HepG2 (cell line): ENCODE measurements around the gene PLEKHO1. TPM values are rescaled to one million over a fixed set of nuclear protein-coding genes. Genes with fewer than 3 reads are reported as not detected.

Experiments used
- ATAC-seq: fragments of 200-7000 bp; cut with Tn5 transposase; 3 replicates; pipeline ENCODE4 v1.9.1; 2020; ENCODE audit warnings: mild to moderate bottlenecking, moderate library complexity
- BruUV-seq: library from RNA; stranded (reverse); fragments of 400-500 nt; replicated peaks from 2 replicates; lab custom pipeline; 2021; lab: Mats Ljungman, UMichigan
- CTCF ChIA-PET: fragments of 300-600 bp; formaldehyde crosslinking; extraction: SDS; loops from one replicate; lab custom pipeline; 2021; ENCODE audit warnings: low total read pairs, inconsistent platforms, low intra/inter-chr PET ratio; lab: Yijun Ruan, JAX
- POLR2A ChIA-PET: fragments of 350-600 bp; sonication (Branson Sonifier 250); formaldehyde crosslinking; loops from one replicate; lab custom pipeline; 2020; ENCODE audit warnings: antibody characterized with exemption, inconsistent platforms; lab: Yijun Ruan, JAX
- DNase-seq: peaks from one replicate; pipeline ENCODE4 v3.0.0-alpha.2; 2015; ENCODE audit warnings: low spot score
- FAIRE-seq: peaks from 3 replicates; lab custom pipeline; 2011; peaks lifted over from hg19 to GRCh38; lab: Jason Lieb, UNC
- H2AFZ ChIP-seq: one replicate; pipeline ENCODE4 v1.6.1; 2011; ENCODE audit warnings: low read length, inconsistent platforms
- H3K27ac ChIP-seq: fragments of 300-600 bp; 3 replicates; pipeline ENCODE4 v1.8.0; 2011; ENCODE audit warnings: mixed run types, mild to moderate bottlenecking, mixed read lengths, low read length, inconsistent platforms; ENCODE audit not compliant: insufficient read depth; ENCODE audit errors: extremely low read length
- H3K27me3 ChIP-seq, 2 experiments: fragments of 200-600 bp in 1 of 2; 2 replicates in 1 of 2; 3 replicates in 1 of 2; pipeline versions ENCODE4 v1.6.0 to v1.8.0; 2011; ENCODE audit warnings: low read length in 2 of 2, mild to moderate bottlenecking in 2 of 2, moderate library complexity in 2 of 2, inconsistent platforms in 1 of 2; ENCODE audit not compliant: insufficient read depth in 2 of 2, control insufficient read depth in 1 of 2
- H3K36me3 ChIP-seq, 2 experiments: fragments of 200-600 bp in 1 of 2; replicated peaks in 1 of 2; 2 replicates in 1 of 2; 3 replicates in 1 of 2; pipeline versions ENCODE4 v1.5.1 to v1.8.0; 2011; ENCODE audit warnings: low read length in 2 of 2, inconsistent platforms in 1 of 2; ENCODE audit not compliant: insufficient read depth in 2 of 2, control insufficient read depth in 1 of 2
- H3K4me1 ChIP-seq: 2 replicates; pipeline ENCODE4 v1.5.1; 2012; ENCODE audit warnings: low read length, inconsistent platforms; ENCODE audit not compliant: insufficient read depth
- H3K4me2 ChIP-seq: 2 replicates; pipeline ENCODE4 v1.6.0; 2011; ENCODE audit warnings: low read depth, low read length, inconsistent platforms
- H3K4me3 ChIP-seq, 3 experiments: fragments of 200-600 bp in 1 of 3; sonication (generic), shearing (Covaris generic) in 1 of 3; replicated peaks in 1 of 3; 2 replicates each; pipeline ENCODE4 v1.5.1; 2011 to 2016; ENCODE audit warnings: low read length in 3 of 3, inconsistent platforms in 2 of 3, low read depth in 2 of 3, mild to moderate bottlenecking in 2 of 3, control low read depth in 1 of 3, mixed read lengths in 1 of 3; ENCODE audit not compliant: insufficient read depth in 1 of 3
- H3K79me2 ChIP-seq: one replicate; pipeline ENCODE4 v1.6.1; 2011; ENCODE audit warnings: low read length, inconsistent platforms; ENCODE audit not compliant: insufficient read depth
- H3K9ac ChIP-seq: 2 replicates; pipeline ENCODE4 v1.6.0; 2011; ENCODE audit warnings: mild to moderate bottlenecking, low read depth, low read length, inconsistent platforms; ENCODE audit not compliant: insufficient read depth
- H3K9me3 ChIP-seq: 2 replicates; pipeline ENCODE4 v1.5.1; 2012; ENCODE audit warnings: mild to moderate bottlenecking, low read length
- H4K20me1 ChIP-seq: 2 replicates; pipeline ENCODE4 v1.6.0; 2011; ENCODE audit warnings: inconsistent platforms, mild to moderate bottlenecking, low read length, moderate library complexity; ENCODE audit not compliant: insufficient read depth
- JUNB ChIP-seq: sonication (generic); formaldehyde crosslinking; IDR thresholded peaks from 2 replicates; pipeline ENCODE4 v1.8.0; 2022; ENCODE audit warnings: missing genetic modification reagents, mild to moderate bottlenecking, borderline replicate concordance
- KLF6 ChIP-seq: IDR thresholded peaks from 2 replicates; pipeline ENCODE4 v1.8.0; 2016; ENCODE audit warnings: missing biosample characterization, missing genetic modification reagents
- MTF1 ChIP-seq: sonication (generic); formaldehyde crosslinking; IDR thresholded peaks from 2 replicates; pipeline ENCODE4 v1.5.0; 2020; ENCODE audit warnings: missing genetic modification reagents
- TBX3 ChIP-seq: fragments of 450-650 bp; IDR thresholded peaks from 2 replicates; pipeline ENCODE4 v1.6.1; 2017; ENCODE audit warnings: antibody characterized with exemption, mild to moderate bottlenecking, inconsistent platforms, borderline replicate concordance
- U2AF2 ChIP-seq: fragments of 200-400 bp; formaldehyde crosslinking; IDR thresholded peaks from 2 replicates; pipeline ENCODE4 v1.6.1; 2017; ENCODE audit warnings: low read depth, mild to moderate bottlenecking, low read length
- ZFP90 ChIP-seq: sonication (generic); formaldehyde crosslinking; IDR thresholded peaks from 2 replicates; pipeline ENCODE4 v1.8.0; 2022; ENCODE audit warnings: missing genetic modification reagents, mild to moderate bottlenecking, inconsistent platforms, borderline replicate concordance
- ZNF543 ChIP-seq: sonication (generic); formaldehyde crosslinking; IDR thresholded peaks from 2 replicates; pipeline ENCODE4 v1.4.0; 2020; ENCODE audit warnings: mild to moderate bottlenecking, missing genetic modification reagents
- ZNF687 ChIP-seq: sonication (generic); formaldehyde crosslinking; IDR thresholded peaks from 2 replicates; pipeline ENCODE4 v1.5.1; 2020; ENCODE audit warnings: mild to moderate bottlenecking, missing genetic modification reagents, moderate library complexity
- ZNF713 ChIP-seq: sonication (generic); formaldehyde crosslinking; IDR thresholded peaks from 2 replicates; pipeline ENCODE4 v1.4.0; 2020; ENCODE audit warnings: mild to moderate bottlenecking, missing genetic modification reagents
- ZNF790 ChIP-seq: sonication (generic); formaldehyde crosslinking; IDR thresholded peaks from 2 replicates; pipeline ENCODE4 v1.8.0; 2022; ENCODE audit warnings: missing genetic modification reagents, mild to moderate bottlenecking, borderline replicate concordance
- WGBS: methylation state at CpG from one replicate; pipeline ENCODE4 v1.1.6; 2017; ENCODE audit warnings: low lambda C conversion rate; 5-methylcytosine and 5-hydroxymethylcytosine counted together
- in situ Hi-C: cut with HindIII; loops from 2 replicates; pipeline ENCODE4 v1.10.0; 2017; ENCODE audit warnings: low pct_unique_long_range_greater_than_20kb; ENCODE audit not compliant: extremely low pct_ligation_motif_present
- intact Hi-C: fragments of 100-400 bp; cut with micrococcal nuclease; formaldehyde crosslinking; loops from one replicate; pipeline ENCODE4 v1.10.0; 2022; ENCODE audit not compliant: unreplicated experiment
- polyA plus RNA-seq, 8 experiments: library from polyadenylated mRNA; depleted of rRNA in 3 of 8; stranded (reverse) in 7 of 8; unstranded in 1 of 8; fragments of >200 nt; fragmentation: Illumina TruSeq in 4 of 8; extraction: Trizol in 4 of 8; gene quantifications; 2 replicates each; pipeline versions ENCODE4 v1.2.1 to v1.2.3, GENCODE V29; 2011 to 2016; ENCODE audit warnings: low read depth in 4 of 8, missing spikeins in 1 of 8, mixed read lengths in 1 of 8; ENCODE audit not compliant: insufficient read depth in 1 of 8
- total RNA-seq, 5 experiments: library from RNA; depleted of rRNA; stranded (reverse); fragments of >200 nt; fragmentation: Illumina TruSeq; extraction: Trizol; gene quantifications; 2 replicates each; pipeline ENCODE4 v1.2.3, GENCODE V29; 2016; ENCODE audit warnings: low read depth in 1 of 5

Gene PLEKHO1
- total and polyA plus RNA-seq, 2 of the 13 experiments (the other 11 are each of a cell fraction or from before 2014, with no cell fraction given): 9.8 to 10.1 TPM

GRCh38 chr1:150126811-150127210 lies 22.9 kb upstream of the PLEKHO1 start:
- ChIA-PET POLR2A (no interaction called here), CTCF (no interaction called here)
- no peak overlapping the region for H3K4me3 ChIP-seq
- no peaks in the 10 kb centered on the region for H3K27me3 ChIP-seq
- FAIRE-seq (no peak), DNase-seq (no peak), ATAC-seq (no peak)
- H4K20me1 ChIP-seq: no peaks in the 10 kb centered on the region
- no peak overlapping the region for H2AFZ ChIP-seq
- no peak overlapping the region for H3K27ac ChIP-seq
- no TSS peak for BruUV-seq
- no peaks in the 10 kb centered on the region for H3K9me3 ChIP-seq
- H3K4me1 ChIP-seq: no peaks in the 10 kb centered on the region
- H3K9ac ChIP-seq: no peak overlapping the region
- no peaks in the 10 kb centered on the region for H3K36me3 ChIP-seq
- TF ChIP-seq ZFP90 (no peak), ZNF543 (CRISPR knock-in tag) (no peak), ZNF790 (CRISPR knock-in tag) (no peak), U2AF2 (no peak), TBX3 (no peak), ZNF687 (CRISPR knock-in tag) (no peak), JUNB (CRISPR knock-in tag) (no peak), KLF6 (CRISPR knock-in tag) (no peak), MTF1 (CRISPR knock-in tag) (no peak), ZNF713 (no peak)
- H3K79me2 ChIP-seq: no peaks in the 10 kb centered on the region
- in situ Hi-C loops (no loop called here), intact Hi-C loops (no loop called here)
- H3K4me2 ChIP-seq: no peak overlapping the region
- 96% methylated on average over 2 of the region's 2 CpGs for WGBS
